Tibial nerve (tissue), 4 donors: Measurements from ENCODE around the gene SLC6A17. TPM values are rescaled to one million over a fixed set of nuclear protein-coding genes. Genes with fewer than 3 reads are reported as not detected.

Source experiments
- DNase-seq, 2 donors: peaks; one replicate each; pipeline ENCODE4 v3.0.0-alpha.2; 2019; ENCODE audit warnings: low spot score in 2 of 2
- H3K27ac ChIP-seq, 4 donors: fragments of 200-600 bp; sonication (generic) in 3 of 4; one replicate each; pipeline ENCODE4 v1.5.1; 2017 to 2019; ENCODE audit warnings: mild to moderate bottlenecking in 1 of 4
- H3K27me3 ChIP-seq, 2 donors: fragments of 200-600 bp; sonication (generic) in 1 of 2; one replicate each; pipeline versions ENCODE4 v1.5.1 to v1.6.0; 2017 to 2019
- H3K36me3 ChIP-seq, 3 donors: fragments of 200-600 bp; sonication (generic); one replicate each; pipeline ENCODE4 v1.5.1; 2018 to 2019
- H3K4me1 ChIP-seq, 4 donors: fragments of 200-600 bp; sonication (generic) in 3 of 4; one replicate each; pipeline ENCODE4 v1.5.1; 2017 to 2019
- H3K4me3 ChIP-seq, 4 donors: fragments of 200-600 bp; sonication (generic) in 3 of 4; one replicate each; pipeline ENCODE4 v1.5.1; 2017 to 2019; ENCODE audit warnings: mild to moderate bottlenecking in 1 of 4, moderate library complexity in 1 of 4
- H3K9me3 ChIP-seq, 4 donors: fragments of 200-600 bp; sonication (generic) in 3 of 4; one replicate each; pipeline ENCODE4 v1.5.1; 2017 to 2019
- CTCF ChIP-seq, 5 experiments: fragments of 200-600 bp in 3 of 5; fragments of 450-650 bp in 2 of 5; sonication (generic) in 3 of 5; IDR thresholded peaks; one replicate each; pipeline ENCODE4 v1.5.1; 2016 to 2019; ENCODE audit warnings: antibody characterized with exemption in 5 of 5, mild to moderate bottlenecking in 3 of 5, moderate library complexity in 2 of 5
- EP300 ChIP-seq, 2 donors: sonication (generic); formaldehyde crosslinking; IDR thresholded peaks; one replicate each; pipeline ENCODE4 v1.6.1; 2017; ENCODE audit warnings: antibody characterized with exemption in 2 of 2, mild to moderate bottlenecking in 1 of 2
- POLR2A ChIP-seq, 2 donors: fragments of 450-650 bp; IDR thresholded peaks; one replicate each; pipeline ENCODE4 v1.6.1; 2017; ENCODE audit warnings: antibody characterized with exemption in 2 of 2, mild to moderate bottlenecking in 2 of 2, moderate library complexity in 2 of 2
- WGBS, 2 donors: methylation state at CpG; one replicate each; pipeline ENCODE4 v1.1.5; 2018; 5-methylcytosine and 5-hydroxymethylcytosine counted together
- total RNA-seq, 4 donors: library from RNA; depleted of rRNA; stranded (reverse); fragments of >200 nt; gene quantifications; one replicate each; pipeline ENCODE4 v1.1.0, GENCODE V29; 2016

SLC6A17 gene
- total RNA-seq, 4 donors from 2014 or later = under 0.01 to 0.22 TPM; not detected in 2

GRCh38 chr1:110228381-110228780 lies 78.1 kb downstream of the SLC6A17 start:
- WGBS, 2 donors = 81 to 82% methylated on average over 11 to 12 of the region's 12 CpGs
- peaks cover 0 to 12% (median 0%) of the 10 kb centered on the region in 4 donors for H3K9me3 ChIP-seq
- no peak for DNase-seq
- no peak overlapping the region for H3K4me3 ChIP-seq
- no peaks in the 10 kb centered on the region for H3K4me1 ChIP-seq
- H3K27ac ChIP-seq = no peak overlapping the region
- peaks cover 0 to 99% (median 0%) of the 10 kb centered on the region in 3 donors for H3K36me3 ChIP-seq
- TF ChIP-seq CTCF (IDR thresholded peaks at IDR 0.05) (no peak), EP300 (IDR thresholded peaks at IDR 0.05) (no peak), POLR2A (IDR thresholded peaks at IDR 0.05) (no peak)
- H3K27me3 ChIP-seq = no peaks in the 10 kb centered on the region

DNA sequence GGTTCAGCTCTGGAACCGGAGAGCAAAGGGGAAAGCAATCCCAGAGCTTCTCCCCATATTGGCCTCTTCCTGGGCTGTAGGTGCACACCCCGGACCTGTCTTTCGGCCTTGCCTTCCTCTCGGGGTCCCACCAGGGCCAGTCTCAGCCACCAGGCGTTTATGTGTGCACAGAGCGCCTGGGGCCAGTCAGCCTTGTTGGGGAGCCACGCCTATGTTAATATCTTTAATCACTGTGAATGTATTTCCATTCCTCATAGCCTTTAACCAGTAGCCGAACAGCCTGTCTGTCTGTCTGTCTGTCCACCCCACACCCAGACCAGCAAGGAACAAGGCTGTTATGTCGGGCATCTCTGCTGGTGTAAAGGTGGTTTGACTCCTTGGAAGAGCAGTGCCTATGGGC lies 78.6 kb downstream of the SLC6A17 start:
- WGBS, 2 donors = 86% methylated on average over 9 of the region's 9 CpGs

DNA sequence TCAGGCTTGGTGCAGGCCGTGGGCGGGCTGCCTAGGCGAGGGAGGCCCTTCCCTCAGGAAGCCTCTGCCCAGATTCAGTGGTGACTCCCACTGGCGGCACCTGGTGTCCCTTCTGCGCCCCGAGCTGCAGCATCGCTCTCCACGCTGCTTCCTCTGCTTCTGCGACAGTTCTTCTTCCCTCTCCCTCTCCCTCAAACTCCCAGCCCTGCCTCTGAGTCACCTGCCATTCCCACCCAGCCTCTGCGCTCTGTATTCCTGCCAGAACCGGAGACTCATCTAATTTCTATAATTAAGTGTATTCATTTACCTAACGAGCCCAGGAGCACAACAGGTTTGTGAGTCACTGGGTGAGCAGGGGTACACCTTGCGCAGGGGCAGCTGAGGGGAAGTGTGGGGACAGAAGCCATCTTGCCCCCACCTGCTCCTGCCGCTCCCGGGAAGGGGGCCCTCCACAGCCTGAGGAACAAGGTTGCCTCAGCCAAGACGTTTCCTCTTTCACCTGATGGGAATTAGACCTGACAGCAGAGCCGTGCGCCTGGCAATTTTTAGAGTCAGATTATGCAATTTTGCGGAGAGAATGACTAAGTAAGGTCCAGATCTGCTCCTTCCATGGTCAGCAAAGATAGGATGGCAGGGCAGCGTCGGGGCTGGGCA lies 79.2 kb downstream of the SLC6A17 start:
- Histone ChIP-seq H3K27ac (no peak overlapping the region), H3K4me3 (no peak overlapping the region), H3K36me3 (peaks cover 0 to 100% (median 0%) of the 10 kb centered on the region in 3 donors), H3K9me3 (peaks cover 0 to 12% (median 0%) of the 10 kb centered on the region in 4 donors), H3K27me3 (no peaks in the 10 kb centered on the region), H3K4me1 (no peaks in the 10 kb centered on the region)
- 86 to 87% methylated on average over 21 of the region's 21 CpGs for WGBS, 2 donors
- DNase-seq = no peak
- TF ChIP-seq CTCF (IDR thresholded peaks at IDR 0.05) = no peak
- TF ChIP-seq EP300 (IDR thresholded peaks at IDR 0.05) = no peak
- TF ChIP-seq POLR2A (IDR thresholded peaks at IDR 0.05) = no peak

More for the DNA sequence above, 78.6 kb downstream of the SLC6A17 start:
- Histone ChIP-seq H3K36me3 (peaks cover 0 to 99% (median 0%) of the 10 kb centered on the region in 3 donors), H3K4me1 (no peaks in the 10 kb centered on the region), H3K9me3 (peaks cover 0 to 12% (median 0%) of the 10 kb centered on the region in 4 donors), H3K27ac (no peak overlapping the region), H3K27me3 (no peaks in the 10 kb centered on the region), H3K4me3 (no peak overlapping the region)
- no peak for TF ChIP-seq POLR2A (IDR thresholded peaks at IDR 0.05)
- TF ChIP-seq EP300 (IDR thresholded peaks at IDR 0.05) = no peak
- DNase-seq = no peak

DNA sequence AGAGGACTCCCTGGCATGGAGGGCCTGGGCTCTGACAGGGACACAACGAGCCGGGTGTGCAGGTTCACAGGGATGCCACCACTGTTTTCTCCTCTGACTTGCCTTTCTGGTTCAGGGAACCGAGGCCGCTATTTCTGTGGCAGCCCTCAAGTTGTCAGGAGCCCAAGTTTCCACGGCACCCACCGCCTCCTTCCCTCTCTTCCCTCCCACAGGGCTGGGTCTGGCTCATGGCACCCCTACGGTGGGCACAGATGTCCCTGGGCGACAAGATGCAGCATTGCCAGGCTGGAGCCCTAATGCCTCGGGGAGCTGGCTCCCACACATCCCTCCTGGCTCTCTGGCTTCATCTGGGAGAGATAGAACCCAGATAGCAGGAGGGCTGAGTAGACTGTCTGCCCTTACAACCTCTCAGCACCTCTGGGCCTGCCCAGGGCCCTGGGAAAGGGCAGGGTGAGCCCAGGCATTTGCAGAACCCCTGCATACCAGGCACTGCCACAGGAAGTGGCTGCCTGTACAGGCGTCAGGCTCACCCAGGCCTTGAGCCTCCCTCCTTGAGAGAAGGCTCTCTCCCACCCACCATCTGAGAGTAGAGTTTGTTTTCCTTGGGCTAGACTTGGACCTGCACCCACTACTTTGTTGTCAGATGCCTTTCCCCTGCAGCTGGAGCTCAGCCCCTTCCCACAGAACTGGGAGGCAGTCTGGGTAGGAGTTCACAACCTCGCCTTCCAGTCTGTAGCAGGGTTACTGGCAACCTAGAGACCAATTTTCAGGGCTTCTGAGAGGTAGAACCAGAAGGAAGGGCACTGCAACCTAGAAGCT lies 80.3 kb downstream of the SLC6A17 start:
- Histone ChIP-seq H3K4me3 (no peak overlapping the region), H3K27ac (no peak overlapping the region), H3K27me3 (no peaks in the 10 kb centered on the region), H3K4me1 (no peaks in the 10 kb centered on the region), H3K9me3 (peaks cover 0 to 12% (median 0%) of the 10 kb centered on the region in 4 donors), H3K36me3 (peaks cover 0 to 97% (median 0%) of the 10 kb centered on the region in 3 donors)
- DNase-seq = no peak
- 65 to 83% methylated on average over 10 to 11 of the region's 11 CpGs for WGBS, 2 donors
- TF ChIP-seq POLR2A (IDR thresholded peaks at IDR 0.05) (no peak), CTCF (IDR thresholded peaks at IDR 0.05) (no peak), EP300 (IDR thresholded peaks at IDR 0.05) (no peak)

- Histone ChIP-seq H3K4me1 (no peaks in the 10 kb centered on the region), H3K36me3 (peaks cover 0 to 72% (median 4%) of the 10 kb centered on the region in 3 donors), H3K9me3 (peaks cover 0 to 12% (median 0%) of the 10 kb centered on the region in 4 donors), H3K4me3 (no peak overlapping the region), H3K27ac (no peak overlapping the region), H3K27me3 (no peaks in the 10 kb centered on the region)
- DNase-seq = no peak
- WGBS, 2 donors = 51 to 52% methylated on average over 2 of the region's 2 CpGs
- TF ChIP-seq CTCF (IDR thresholded peaks at IDR 0.05) = no peak
- TF ChIP-seq EP300 (IDR thresholded peaks at IDR 0.05) = no peak
- no peak for TF ChIP-seq POLR2A (IDR thresholded peaks at IDR 0.05)
Measured at GRCh38 chr1:110233861-110234260, 83.6 kb downstream of the SLC6A17 start.
